ENCODE measurements around the gene ASAP2.

- TF ChIP-seq POLR2AphosphoS5 (IDR thresholded peaks at IDR 0.05) (no peak), CTCF (IDR thresholded peaks at IDR 0.05) (no peak), POLR2A (IDR thresholded peaks at IDR 0.05) (no peak)
Observed at GRCh38 chr2:9285385-9285920, 78.8 kb downstream of the ASAP2 start.
